ENCODE results near the gene ARHGAP22. TPM values are rescaled to one million over a fixed set of nuclear protein-coding genes. Genes with fewer than 3 reads are reported as not detected.
A peak's percentile ranks its signal among the peaks of the same experiment; 100 is the strongest.

The ARHGAP22 gene
- total and polyA plus RNA-seq, 2 experiments from 2014 or later = 41.9 to 44.4 TPM

DNA sequence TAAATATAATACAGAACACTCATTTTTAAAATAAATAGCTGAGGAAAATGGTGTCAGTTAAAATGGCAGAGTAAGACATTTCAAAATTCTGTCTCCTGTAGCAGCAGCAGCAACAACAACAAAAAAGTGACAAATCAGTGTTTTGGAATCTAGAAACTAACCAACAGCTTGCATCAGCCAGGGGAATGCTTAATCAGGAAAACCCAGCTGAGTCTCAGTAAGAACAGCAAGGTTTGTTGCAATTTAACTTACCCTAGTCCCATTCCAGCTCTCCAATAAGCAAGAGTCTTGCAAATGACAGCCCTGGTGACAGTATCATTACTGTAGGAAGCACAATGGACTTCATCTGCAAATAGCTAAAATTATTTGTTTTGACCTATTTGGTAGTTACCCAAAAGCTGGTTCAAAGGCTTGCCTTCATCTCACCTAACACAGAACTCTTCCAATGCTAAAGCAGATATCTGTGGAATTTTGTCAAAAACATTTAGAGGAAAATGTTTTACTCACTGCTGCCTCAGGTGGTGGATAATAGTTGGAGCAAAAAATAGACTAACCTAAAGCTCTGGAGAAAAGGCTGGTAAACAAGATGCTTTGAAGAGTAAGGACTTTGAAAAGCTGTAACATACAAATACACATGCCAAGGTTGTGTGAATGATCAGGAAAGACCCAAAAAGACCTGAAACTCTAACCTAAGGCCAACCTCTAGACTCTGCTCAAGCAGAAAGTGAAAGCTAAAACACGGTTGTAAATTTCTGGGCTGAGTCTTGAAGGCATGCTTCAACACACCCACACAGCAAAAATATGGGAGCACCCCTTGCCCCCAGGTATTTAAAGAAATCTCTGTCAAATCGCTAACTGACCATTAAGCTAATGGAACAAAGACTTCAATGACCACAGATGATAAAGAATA is 9.9 kb upstream of the ARHGAP22 start:
- WGBS, 2 experiments (ENCODE audit: low coverage in 1 of 2, low lambda C conversion rate in 2 of 2, missing lambda C conversion rate in 2 of 2) = 76 to 87% methylated on average over 2 of the region's 2 CpGs
- Histone ChIP-seq H3K36me3 (ENCODE audit: low read depth) (no peaks in the 10 kb centered on the region), H3K27ac (peak overlapping the region; percentile 96), H3K9me2 (ENCODE audit: insufficient read depth) (no peaks in the 10 kb centered on the region), H3K4me3 (no peak overlapping the region), H3F3A (ENCODE audit: insufficient read depth) (peaks cover 37% of the 10 kb centered on the region), H3K27me3 (replicated peaks; ENCODE audit: insufficient read depth) (no peaks in the 10 kb centered on the region), H3K9ac (peak overlapping the region; percentile 76), H4K20me1 (ENCODE audit: insufficient read depth) (no peaks in the 10 kb centered on the region), H2AFZ (peak overlapping the region; percentile 3; the same call in 1 of the 2 replicates), H3K4me1 (ENCODE audit: insufficient read depth) (peaks cover 35% of the 10 kb centered on the region), H3K79me2 (ENCODE audit: insufficient read depth) (peaks cover 33% of the 10 kb centered on the region), H3K9me3 (ENCODE audit: low read depth) (peaks cover 6% of the 10 kb centered on the region), H3K4me2 (ENCODE audit: unreplicated experiment) (peak overlapping the region; percentile 54)
- DNase-seq = peak; percentile 90
- TF ChIP-seq EZH2phosphoT487 (IDR thresholded peaks at IDR 0.05; ENCODE audit: insufficient read depth, low read depth) (no peak), EZH2 (IDR thresholded peaks at IDR 0.05; ENCODE audit: insufficient read depth, poor library complexity, severe bottlenecking) (no peak)
- in situ Hi-C loops (cut with MboI) = no loop called here

GRCh38 chr10:48613016-48613415 is 8.1 kb upstream of the ARHGAP22 start:
- Histone ChIP-seq H3K27ac (peak overlapping the region; percentile 96), H3F3A (ENCODE audit: insufficient read depth) (peaks cover 49% of the 10 kb centered on the region), H3K4me3 (no peak overlapping the region), H3K9me3 (ENCODE audit: low read depth) (peaks cover 6% of the 10 kb centered on the region), H3K4me1 (ENCODE audit: insufficient read depth) (peaks cover 48% of the 10 kb centered on the region), H2AFZ (no peak overlapping the region; the same call in 1 of the 2 replicates), H3K9me2 (ENCODE audit: insufficient read depth) (no peaks in the 10 kb centered on the region), H4K20me1 (ENCODE audit: insufficient read depth) (no peaks in the 10 kb centered on the region), H3K36me3 (ENCODE audit: low read depth) (no peaks in the 10 kb centered on the region), H3K27me3 (replicated peaks; ENCODE audit: insufficient read depth) (no peaks in the 10 kb centered on the region), H3K9ac (peak overlapping the region; percentile 57), H3K79me2 (ENCODE audit: insufficient read depth) (peaks cover 23% of the 10 kb centered on the region), H3K4me2 (ENCODE audit: unreplicated experiment) (peak overlapping the region; percentile 24)
- WGBS, 2 experiments (ENCODE audit: low coverage in 1 of 2, low lambda C conversion rate in 2 of 2, missing lambda C conversion rate in 2 of 2) = 93 to 97% methylated on average over 2 of the region's 2 CpGs
- in situ Hi-C loops (cut with MboI) = no loop called here
- peak; percentile 53 for DNase-seq
- TF ChIP-seq EZH2phosphoT487 (IDR thresholded peaks at IDR 0.05; ENCODE audit: insufficient read depth, low read depth) = no peak
- no peak for TF ChIP-seq EZH2 (IDR thresholded peaks at IDR 0.05; ENCODE audit: insufficient read depth, poor library complexity, severe bottlenecking)

GRCh38 chr10:48612236-48612943 is 7.5 kb upstream of the ARHGAP22 start:
- in situ Hi-C loops (cut with MboI) = no loop called here
- 68 to 78% methylated on average over 3 of the region's 3 CpGs for WGBS, 2 experiments (ENCODE audit: low coverage in 1 of 2, low lambda C conversion rate in 2 of 2, missing lambda C conversion rate in 2 of 2)
- H3K9ac ChIP-seq = peak overlapping the region; percentile 57
- H3K4me1 ChIP-seq (ENCODE audit: insufficient read depth) = peaks cover 54% of the 10 kb centered on the region
- no peaks in the 10 kb centered on the region for H3K9me2 ChIP-seq (ENCODE audit: insufficient read depth)
- TF ChIP-seq EZH2phosphoT487 (IDR thresholded peaks at IDR 0.05; ENCODE audit: insufficient read depth, low read depth) (no peak), EZH2 (IDR thresholded peaks at IDR 0.05; ENCODE audit: insufficient read depth, poor library complexity, severe bottlenecking) (no peak)
- H3K36me3 ChIP-seq (ENCODE audit: low read depth) = no peaks in the 10 kb centered on the region
- H3K9me3 ChIP-seq (ENCODE audit: low read depth) = peaks cover 6% of the 10 kb centered on the region
- no peak overlapping the region for H3K4me3 ChIP-seq
- peak overlapping the region; percentile 96 for H3K27ac ChIP-seq
- peak; percentile 71 for DNase-seq
- peaks cover 56% of the 10 kb centered on the region for H3F3A ChIP-seq (ENCODE audit: insufficient read depth)
- H2AFZ ChIP-seq = no peak overlapping the region; the same call in 1 of the 2 replicates
- no peaks in the 10 kb centered on the region for H4K20me1 ChIP-seq (ENCODE audit: insufficient read depth)
- H3K4me2 ChIP-seq (ENCODE audit: unreplicated experiment) = peak overlapping the region; percentile 24
- H3K27me3 ChIP-seq (replicated peaks; ENCODE audit: insufficient read depth) = no peaks in the 10 kb centered on the region
- H3K79me2 ChIP-seq (ENCODE audit: insufficient read depth) = peaks cover 17% of the 10 kb centered on the region

DNA sequence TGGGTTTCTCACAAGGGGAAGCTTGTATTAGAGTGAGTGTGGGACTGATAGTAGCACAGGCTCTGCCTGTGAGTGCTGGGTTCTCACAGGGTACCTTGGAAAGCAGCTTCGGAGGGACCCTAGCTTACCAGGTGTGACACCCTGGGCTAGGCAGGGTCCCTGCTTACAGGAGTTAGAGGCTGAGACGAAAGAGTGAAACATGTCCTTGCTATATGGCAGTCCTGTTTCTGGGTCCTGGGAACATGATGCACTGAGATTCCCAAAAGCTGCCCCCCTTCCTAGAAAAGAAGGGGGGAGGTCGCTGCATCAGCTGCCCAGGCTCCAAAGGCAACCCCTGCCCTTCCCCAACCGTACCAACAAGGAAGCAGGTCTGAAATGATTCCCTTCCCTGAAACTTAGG is 6.3 kb upstream of the ARHGAP22 start:
- no peak overlapping the region for H3K4me3 ChIP-seq
- no peaks in the 10 kb centered on the region for H4K20me1 ChIP-seq (ENCODE audit: insufficient read depth)
- no peaks in the 10 kb centered on the region for H3K36me3 ChIP-seq (ENCODE audit: low read depth)
- H3K4me1 ChIP-seq (ENCODE audit: insufficient read depth) = peaks cover 65% of the 10 kb centered on the region
- H3K27ac ChIP-seq = no peak overlapping the region
- peaks cover 66% of the 10 kb centered on the region for H3F3A ChIP-seq (ENCODE audit: insufficient read depth)
- no peaks in the 10 kb centered on the region for H3K9me2 ChIP-seq (ENCODE audit: insufficient read depth)
- TF ChIP-seq EZH2phosphoT487 (IDR thresholded peaks at IDR 0.05; ENCODE audit: insufficient read depth, low read depth) (no peak), EZH2 (IDR thresholded peaks at IDR 0.05; ENCODE audit: insufficient read depth, poor library complexity, severe bottlenecking) (no peak)
- in situ Hi-C loops (cut with MboI) = no loop called here
- no peak overlapping the region for H2AFZ ChIP-seq
- WGBS, 2 experiments (ENCODE audit: low coverage in 1 of 2, low lambda C conversion rate in 2 of 2, missing lambda C conversion rate in 2 of 2) = 86 to 92% methylated on average over 4 of the region's 4 CpGs
- no peak overlapping the region for H3K4me2 ChIP-seq (ENCODE audit: unreplicated experiment)
- peaks cover 5% of the 10 kb centered on the region for H3K79me2 ChIP-seq (ENCODE audit: insufficient read depth)
- no peak overlapping the region for H3K9ac ChIP-seq
- peaks cover 6% of the 10 kb centered on the region for H3K9me3 ChIP-seq (ENCODE audit: low read depth)
- no peak for DNase-seq
- H3K27me3 ChIP-seq (replicated peaks; ENCODE audit: insufficient read depth) = no peaks in the 10 kb centered on the region
